Measurements from ENCODE around the gene NFATC1.
A peak's percentile ranks its signal among the peaks of the same experiment; 100 is the strongest.
"Not testable (repeated sequence)": the region's sequence is repeated elsewhere in the genome, so short reads cannot be mapped to it uniquely, and the experiment has no call there.

NFATC1 gene

DNA sequence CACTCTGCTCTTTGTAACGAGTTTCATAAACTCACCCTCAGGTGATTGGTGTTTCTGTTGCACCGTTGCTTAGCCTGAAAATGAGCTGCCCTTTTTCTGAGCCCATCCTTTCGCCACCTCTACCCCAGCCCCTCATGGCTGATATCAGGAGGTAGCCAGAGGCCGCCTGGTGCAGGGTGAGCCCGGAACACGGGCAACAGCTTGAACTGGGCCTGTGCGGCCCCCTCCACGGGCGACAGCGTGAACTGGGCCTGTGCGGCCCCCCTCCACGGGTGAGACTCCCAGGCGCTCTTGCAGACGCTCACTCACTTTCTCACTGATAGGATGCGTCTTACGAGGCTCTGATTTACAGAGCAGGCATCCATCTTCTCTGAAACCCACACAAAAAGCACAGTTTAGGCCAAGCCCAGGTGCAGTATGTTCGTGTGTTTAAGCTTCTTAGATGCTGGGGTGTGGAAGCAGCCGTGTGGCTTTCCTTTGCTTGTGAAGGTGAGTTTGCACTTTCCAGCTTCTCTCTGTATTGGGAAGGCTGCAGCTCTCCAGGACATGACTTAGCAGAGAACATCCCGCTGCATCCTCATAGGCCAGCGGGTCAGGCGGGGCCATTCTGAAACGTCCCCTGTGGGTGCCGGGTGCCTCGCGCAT lies 83.5 kb downstream of the NFATC1 start:
- DNase-seq = no peak

DNA sequence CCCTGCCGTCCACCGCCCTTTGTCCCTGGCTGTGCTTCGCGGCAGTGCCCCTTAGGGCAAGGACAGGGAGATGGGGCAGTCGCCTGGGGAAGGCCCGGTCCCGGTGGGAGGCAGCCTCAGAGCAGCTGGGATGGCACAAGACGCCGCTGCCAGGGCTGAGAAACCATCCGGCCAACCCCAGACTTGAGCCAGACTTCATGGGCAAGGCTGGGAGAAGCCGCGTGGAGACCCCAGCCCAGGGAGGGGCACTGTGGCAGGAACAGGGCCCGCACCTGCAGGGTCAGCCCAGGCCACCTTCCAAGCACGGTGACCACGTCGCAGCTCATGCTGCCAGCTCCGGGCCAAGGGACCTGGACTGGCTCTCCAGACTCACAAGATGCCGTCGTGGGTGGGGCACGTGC lies 84.0 kb downstream of the NFATC1 start:
- no peak for DNase-seq

DNA sequence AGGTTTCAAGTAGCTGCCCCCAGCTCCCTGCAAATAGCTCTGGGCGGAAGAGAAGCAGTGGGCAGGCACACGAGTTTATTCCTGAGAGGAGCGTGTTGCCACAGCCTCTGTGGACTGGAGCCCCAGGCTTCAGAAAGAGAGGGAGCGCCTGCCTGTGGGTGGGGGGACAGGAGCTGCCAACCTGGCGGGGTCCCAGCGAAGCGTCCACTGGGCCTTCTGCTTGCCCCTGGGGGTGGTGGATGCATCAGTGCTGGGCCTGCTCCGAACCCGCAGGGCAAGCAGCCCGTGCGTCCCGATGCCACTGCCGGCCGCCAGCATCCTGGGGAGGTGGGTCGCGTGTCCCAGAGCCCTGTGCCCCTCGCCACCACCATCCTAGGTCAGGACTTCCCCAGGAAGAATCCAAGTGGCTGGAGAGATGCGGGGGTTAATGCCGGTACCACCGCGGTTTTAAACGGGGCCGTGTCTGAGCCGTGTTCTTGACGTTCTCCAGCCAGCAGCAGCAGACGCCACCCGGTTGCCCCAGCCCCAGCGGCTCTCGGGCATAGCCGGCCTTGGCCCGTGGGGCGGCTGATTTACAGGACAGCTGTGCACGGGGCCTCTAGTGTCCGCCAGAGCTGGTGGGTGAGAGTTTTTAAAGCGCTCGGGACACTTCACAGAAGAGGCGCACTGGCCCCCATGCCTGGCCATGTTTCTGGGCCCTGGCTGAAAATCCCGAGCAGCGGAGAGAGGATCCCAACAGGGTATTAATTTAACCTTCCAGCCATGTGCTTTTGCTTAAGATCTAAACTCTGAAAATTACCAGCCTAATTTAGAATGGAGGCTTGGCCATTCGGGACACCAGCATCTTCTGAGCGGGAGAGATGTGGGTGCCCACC lies 84.7 kb downstream of the NFATC1 start:
- no peak for DNase-seq

DNA sequence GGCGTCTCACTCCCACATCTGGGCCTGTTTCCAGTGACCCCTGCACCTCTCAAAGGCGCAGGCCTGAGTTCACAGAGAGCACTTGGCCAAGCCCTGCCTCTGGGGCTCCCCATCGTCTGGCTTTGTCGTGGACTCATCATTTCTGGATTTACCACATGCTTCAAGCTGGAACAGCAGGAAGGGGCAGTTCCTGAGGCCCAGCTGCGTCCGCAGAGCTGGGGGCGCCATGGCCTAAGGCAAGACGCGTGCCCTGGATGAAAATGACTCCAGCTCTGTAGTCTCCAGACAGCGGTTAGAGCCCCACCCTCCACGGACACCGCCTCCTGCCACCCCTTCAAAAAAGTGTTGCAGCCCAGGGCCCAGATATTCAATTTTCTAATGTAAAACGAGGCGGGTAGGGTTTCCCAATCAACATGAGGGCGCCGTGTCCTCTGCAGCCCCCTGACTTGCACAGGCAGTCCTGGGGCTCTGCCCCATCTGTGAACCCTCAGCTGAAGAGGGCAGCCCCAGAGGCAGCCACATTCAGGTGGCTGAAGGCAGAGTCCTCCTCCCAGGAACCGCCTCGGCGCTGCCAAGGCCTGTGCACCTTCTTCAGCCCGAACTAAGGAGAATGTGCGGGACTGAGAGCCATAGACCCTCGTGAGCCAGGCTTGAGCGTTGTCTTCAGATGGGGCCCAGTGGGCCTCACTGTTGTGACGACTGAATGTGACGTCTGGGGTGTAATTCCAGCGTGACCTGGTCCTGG lies 85.5 kb downstream of the NFATC1 start:
- DNase-seq = peak; percentile 8

DNA sequence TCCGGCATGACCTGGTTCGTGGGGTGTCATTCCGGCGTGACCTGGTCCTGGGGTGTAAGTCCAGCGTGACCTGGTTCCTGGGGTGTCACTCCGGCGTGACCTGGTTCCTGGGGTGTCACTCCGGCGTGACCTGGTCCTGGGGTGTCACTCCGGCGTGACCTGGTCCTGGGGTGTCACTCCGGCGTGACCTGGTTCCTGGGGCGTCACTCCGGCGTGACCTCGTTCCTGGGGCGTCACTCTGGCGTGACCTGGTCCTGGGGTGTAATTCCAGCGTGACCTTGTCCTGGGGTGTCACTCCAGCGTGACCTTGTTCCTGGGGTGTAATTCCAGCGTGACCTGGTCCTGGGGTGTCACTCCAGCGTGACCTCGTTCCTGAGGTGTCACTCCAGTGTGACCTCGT lies 87.7 kb downstream of the NFATC1 start:
- not testable (repeated sequence) for DNase-seq

DNA sequence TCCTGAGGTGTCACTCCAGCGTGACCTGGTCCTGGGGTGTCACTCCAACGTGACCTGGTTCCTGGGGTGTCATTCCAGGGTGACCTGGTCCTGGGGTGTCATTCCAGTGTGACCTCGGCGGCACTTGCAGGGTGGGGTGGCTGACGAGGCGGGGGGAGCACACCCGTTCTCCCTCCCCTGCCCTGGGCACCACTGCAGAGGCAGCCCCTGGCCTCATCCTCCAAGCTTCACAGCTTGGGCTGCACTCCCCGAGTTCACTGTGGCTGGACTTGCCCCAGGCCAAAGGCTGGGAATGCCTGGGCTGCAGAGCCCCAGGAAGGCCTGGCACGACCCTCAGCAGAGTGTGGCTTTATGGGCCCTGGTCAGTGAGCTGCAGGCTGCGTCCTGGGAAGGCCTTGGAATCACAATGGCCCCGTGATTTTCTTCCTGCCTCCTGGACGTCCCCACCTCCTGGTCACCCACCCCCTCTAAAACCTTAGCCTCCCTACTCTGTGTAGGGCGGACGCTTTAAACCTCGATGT lies 88.3 kb downstream of the NFATC1 start:
- no peak for DNase-seq

DNA sequence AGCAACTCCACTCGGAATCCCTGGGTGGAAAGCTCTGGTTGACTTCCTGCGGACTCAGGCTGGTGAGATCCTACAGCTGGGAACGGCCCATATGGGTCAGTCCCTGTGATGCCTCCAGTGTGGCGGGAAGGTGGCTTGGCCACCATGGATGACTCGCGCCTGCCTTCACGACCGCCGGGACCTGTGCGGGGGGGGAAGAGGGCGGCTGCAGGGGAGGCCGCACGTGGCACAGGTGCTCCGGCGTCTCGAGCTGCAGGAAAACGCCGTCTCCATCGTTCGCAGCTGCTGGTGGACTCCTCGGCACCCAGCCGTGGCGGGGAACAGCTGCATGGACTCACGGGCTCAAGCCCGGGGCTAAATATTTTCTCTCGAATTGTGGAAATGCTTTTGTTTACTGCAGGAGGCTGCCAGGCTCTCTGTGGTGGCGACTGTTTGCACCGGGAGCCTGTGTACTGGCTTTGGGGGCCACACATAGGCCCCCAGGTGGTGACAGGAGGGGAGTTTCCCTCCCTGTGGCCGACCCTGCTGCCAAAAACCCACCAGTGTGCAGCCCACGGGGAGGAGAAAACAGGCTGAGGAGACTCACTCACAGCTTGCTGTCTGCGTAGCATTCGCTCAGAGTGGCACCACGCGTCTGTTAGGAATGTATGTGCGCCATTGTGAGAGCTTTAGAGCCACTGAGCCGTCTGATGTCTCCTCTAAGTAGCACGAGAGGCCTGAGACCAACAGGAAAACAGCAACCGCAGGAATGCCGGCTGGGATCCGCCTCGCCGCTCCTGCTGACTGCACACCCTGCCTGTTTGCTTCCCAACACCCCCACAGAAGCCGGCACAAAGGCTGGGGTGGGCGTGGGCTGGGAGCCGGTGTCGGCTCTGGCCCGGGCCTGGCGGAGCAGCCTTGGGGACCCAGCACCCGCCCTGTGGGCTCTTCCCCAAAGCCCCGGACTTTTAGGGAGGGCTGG lies 89.2 kb downstream of the NFATC1 start:
- peak; percentile 9 for DNase-seq

DNA sequence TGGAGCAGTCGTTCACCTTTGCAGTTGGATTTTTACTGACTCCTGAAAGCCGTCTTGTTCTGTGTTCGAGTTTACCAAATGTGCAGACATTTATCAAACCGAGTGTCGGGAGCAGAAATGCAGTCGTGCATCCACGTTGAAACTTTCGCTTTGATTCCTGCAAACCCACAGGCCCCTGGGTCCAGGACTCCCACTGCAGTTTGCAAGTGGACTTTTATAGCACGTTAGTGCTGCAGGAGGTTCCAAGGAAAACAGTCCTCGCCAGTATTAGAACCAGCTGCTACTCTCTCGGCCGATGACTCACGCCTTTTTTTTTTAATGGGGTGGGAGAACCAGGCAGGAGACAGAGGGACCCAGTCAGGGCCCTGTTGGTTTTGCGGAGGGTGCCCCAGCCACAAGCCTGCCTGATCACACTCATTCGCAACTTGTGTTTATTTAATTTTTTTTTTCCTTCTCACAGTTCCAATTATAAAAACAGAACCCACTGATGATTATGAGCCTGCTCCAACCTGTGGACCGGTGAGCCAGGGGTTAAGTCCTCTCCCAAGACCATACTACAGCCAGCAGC lies 90.1 kb downstream of the NFATC1 start:
- no peak for DNase-seq

DNA sequence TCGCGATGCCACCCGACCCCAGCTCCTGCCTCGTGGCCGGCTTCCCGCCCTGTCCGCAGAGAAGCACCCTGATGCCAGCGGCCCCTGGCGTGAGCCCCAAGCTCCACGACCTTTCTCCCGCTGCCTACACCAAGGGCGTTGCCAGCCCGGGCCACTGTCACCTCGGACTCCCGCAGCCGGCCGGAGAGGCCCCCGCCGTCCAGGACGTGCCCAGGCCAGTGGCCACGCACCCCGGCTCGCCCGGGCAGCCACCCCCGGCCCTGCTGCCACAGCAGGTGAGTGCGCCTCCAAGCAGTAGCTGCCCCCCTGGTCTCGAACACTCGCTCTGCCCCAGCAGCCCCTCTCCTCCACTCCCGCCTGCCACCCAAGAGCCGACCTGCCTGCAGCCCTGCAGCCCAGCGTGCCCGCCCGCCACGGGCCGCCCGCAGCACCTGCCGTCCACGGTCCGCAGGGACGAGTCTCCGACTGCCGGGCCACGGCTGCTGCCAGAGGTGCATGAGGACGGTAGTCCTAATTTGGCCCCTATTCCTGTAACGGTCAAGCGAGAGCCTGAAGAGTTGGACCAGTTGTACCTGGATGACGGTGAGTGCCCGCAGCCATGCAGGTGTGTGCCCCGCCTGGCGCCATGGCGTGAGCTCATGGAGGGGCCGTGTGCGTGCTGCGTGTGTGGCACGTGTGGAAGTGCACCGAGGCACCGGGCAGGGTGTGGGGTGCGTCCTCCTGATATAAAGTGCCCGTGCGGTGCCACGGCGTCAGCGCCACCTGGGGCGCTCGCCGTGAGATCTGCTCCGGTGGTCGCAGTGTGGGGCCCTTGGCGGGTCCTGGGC lies 90.8 kb downstream of the NFATC1 start:
- no peak for DNase-seq

DNA sequence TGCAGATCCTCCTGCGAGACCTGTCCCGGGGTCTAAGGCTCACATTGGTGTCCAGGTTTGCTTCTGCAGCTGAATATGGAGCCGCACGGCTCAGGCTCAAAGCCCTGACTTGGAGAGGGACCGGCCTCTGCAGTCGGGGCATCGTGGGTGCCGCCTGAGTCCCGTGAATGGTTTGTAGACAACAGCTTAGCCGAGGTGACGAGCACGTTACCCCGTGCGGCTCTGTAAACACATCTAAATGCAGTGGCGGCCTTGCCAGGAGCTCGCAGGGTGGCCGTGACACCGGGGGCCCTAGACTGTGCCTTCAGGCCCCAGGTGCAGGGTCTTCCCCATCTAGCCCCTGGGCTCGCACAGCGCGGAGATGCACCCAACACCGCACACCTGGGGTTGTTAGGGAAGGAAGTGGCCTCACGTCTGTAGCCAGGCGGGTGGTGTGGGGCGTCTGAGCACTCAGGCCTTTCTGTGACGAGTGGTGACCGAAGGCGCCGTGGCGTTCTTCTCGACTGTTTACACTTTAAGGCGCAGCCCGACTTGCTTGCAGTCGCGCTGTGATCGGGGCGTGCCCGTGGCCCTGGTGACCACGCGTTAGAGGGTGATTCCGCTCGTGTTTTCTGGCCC lies 91.6 kb downstream of the NFATC1 start:
- DNase-seq = no peak

DNA sequence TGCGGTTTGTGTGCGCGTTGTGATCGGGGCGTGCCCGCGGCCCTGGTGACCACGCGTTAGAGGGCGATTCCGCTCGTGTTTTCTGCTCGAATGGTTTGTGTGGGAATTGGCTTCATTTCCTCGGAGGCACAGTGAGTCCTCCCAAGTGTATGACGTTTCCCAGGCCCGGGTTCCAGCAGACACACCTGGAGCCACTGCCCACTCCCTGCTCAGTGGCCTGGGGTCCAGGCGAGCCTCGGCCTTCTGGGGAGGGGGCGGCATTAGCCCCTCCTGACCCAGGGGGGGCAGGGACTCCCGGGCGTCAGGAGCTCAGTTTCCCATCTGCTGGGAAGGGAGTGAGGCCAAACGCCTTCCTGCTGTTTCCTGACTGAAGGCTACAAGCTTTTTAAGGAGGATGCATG lies 92.1 kb downstream of the NFATC1 start:
- DNase-seq = no peak

DNA sequence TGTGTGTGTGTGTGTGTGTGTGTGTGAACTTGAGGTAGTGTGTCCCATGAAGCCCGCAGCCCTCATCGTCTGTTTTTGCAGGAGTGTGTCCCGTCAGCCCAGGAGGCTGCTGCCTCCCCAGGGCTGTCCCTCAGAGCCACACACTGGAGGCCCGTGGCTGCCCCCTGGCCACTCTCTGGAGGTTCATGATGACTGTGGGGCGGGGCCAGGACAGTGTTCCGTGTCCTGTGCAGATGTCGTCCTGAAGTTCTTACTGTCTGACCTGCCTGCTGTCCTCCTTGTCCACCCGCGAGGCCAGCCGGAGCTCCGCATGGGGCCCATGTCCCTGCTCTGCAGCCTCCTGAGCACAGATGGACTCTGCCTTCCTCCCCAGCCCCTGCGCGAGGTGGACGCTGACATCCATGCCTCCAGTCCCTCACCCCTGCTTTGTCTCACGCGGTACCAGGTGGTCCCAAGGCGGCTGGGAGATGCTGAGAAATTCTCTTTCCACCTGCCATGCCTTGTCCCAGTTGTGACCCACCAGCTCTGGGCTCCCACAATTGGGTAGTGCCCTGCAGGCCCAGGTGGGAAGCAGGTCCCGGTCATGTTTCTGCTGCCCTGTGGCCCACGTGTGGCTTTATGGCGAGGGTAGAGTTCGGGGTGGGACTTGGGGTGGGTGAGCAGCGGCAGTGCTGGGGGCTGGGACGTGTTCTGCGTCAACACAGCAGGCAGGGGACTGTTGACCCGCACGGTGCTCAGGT lies 92.8 kb downstream of the NFATC1 start:
- no peak for DNase-seq

DNA sequence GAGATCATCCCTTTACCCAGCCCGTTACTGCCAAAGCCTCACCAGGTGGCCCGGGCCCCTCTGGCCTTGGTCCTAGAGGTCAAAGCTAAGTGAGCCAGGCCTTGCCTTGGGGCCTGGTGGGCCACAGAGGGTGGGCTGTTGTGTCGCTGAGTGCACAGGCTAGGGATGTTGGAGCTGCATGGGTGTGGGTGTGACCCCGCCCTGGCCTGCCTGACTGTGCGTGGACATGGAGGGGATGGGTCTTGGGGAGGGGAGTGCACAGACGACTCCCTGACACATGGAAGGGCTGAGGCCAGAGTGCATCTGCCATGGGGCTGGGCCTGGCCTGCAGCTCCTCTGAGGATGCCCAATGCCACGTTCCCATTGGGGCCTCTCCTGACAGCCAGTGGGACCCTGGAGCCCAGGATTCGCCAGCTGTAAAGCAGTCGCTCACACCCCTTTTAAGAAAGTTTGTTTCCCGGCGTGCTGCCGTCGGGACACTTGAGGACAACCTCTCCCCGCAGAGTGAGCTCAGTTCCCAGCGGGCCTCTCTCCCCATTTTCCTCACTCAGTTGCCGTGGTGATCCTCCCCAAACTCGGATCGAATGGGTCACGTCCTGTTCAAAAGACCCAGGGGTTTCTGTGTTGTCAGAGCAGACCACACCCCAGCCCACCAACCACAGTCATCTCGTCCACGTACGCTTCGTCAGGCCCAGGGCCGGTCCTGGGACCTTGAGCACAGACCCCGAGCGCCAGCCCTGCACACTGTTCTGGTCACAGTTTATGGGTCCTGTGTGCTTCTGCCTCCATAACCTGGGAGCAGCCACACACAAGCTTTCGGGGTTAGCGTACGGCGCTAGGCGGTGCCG lies 93.5 kb downstream of the NFATC1 start:
- no peak for DNase-seq

DNA sequence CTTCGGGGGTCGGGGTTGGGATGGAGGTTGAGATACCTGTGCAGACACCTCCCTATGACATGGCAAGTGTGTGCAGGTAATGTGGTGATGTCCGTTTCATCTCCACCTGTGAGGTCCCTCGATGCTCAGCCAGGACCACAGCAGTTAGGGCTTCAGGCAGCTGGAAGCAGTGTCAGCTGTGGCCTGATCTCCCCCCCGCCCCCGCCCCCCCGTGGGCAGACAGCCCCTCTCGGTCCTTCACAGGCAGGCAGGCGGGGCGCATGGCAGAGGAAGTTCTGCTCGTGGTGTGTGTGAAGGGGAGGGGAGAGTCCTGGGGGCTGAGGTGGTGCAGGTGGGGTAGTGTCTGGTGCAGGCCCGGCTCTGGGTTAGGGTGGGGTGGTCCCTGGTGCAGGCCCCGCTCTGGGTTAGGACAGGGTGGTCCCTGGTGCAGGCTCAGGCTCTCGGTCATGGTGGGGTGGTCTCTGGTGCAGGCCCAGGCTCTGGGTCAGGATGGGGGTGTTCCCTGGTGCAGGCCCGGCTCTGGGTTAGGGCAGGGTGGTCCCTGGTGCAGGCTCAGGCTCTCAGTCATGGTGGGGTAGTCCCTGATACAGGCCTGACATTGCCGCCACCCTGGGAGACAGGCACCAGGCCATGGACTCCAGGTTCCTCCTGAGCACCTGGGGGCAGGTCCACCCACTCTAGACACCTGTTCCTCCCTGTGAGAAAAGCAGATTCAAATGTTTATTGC lies 94.3 kb downstream of the NFATC1 start:
- DNase-seq = no peak

DNA sequence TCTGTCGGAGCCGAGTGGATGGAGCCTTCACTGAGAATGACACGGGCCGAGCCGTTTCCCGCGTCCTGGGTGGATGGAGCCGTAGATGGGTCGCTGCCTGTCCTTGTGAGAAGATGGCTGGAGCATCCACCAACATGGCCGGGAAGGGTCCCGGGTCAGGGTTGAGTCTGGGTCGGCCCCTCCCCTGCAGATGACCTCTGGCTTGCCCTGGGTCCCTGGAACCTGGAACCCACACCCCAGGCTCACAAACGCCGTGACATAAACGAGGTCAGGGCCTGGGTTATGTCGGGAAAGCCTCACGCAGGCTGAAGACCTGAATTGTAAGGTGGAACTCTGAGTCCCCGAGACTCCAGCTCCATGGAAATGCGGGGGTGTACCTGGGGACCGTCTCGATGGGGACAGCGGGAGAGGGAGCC lies 94.9 kb downstream of the NFATC1 start:
- DNase-seq = no peak

DNA sequence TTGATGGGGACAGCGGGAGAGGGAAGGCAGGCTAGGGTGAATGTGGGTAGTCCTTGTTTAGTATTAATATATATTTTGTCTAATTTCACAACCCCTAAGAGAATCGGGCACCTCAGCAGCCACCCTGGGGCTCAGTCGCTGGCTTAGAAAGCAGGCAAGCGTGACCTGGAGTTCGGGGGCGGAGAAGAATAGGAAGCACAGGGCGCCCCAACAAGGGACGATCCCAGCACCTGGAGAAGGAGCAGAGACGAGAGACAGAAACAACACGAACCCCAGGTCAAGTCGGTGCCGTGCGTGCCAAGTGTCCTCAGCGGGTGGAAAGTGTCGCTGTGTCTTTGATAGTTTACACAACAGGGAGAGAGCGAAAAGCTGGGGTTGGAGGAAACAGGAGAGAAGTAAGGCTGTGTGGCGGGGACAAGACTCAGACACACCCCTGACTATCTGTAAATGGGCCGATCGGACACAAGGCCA lies 95.4 kb downstream of the NFATC1 start:
- DNase-seq = no peak

DNA sequence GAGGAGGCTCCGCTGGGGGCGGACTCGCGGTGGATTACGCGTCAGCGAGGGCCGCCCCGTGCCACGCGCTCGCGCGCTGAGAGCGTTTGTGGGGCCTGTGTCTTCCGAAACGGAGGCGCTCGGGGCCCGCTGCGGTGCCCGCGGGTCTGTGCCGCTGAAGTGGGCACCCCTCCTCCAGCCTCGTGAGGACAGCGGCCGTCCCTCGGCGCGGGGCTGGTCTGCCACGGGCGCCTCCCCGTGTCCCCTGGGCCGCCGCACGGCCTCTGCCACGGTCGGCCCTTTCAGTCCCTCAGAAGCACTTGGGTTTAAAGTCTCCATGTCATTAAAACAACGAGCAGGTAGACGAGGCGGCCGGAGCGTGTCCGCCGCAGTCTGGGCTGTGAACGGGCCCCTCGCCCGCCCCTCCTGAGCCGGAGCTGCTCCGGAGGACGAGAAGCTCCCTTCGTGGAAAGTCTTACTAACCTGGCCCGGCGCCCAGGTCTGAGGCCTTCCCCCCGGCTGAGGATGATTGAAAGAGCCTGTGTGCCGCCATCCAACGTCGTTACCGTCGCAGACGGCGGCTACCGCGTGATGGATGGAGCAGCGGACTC lies 97.6 kb downstream of the NFATC1 start:
- DNase-seq = no peak

DNA sequence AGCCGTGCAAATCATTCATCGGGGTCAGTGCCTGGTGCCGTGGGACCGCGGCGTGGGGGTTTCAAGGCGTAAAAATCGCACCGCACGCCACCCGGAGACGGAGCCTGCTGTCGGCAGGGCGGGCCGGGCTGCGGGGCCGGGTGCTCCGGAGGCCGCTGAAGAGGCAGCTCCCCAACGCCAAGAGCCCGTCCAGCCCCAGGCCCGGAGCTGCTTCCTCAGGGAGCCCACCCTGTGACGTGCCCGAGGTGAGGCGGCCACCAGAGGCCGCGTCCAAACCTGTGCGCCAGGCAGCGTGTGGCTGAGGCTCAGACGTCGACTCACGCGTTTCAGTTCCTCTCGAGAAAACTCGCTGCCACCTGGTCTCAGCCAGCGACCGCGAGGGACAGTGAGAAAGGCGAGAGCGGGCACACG lies 98.1 kb downstream of the NFATC1 start:
- no peak for DNase-seq

Measured in NCI-H82 (cell line).